Esophagus muscularis mucosa (tissue), 4 donors: ENCODE measurements around the gene PDIA6. TPM values are rescaled to one million over a fixed set of nuclear protein-coding genes. Genes with fewer than 3 reads are reported as not detected.
A peak's percentile ranks its signal among the peaks of the same experiment; 100 is the strongest.

ENCODE experiments used
- DNase-seq: peaks from one replicate; pipeline ENCODE4 v3.0.0-alpha.2; 2017; ENCODE audit errors: extremely low spot score
- H3K27ac ChIP-seq, 4 donors: fragments of 200-600 bp; sonication (generic); replicated peaks in 1 of 4; 1 replicate in 3 of 4; 2 replicates in 1 of 4; pipeline ENCODE4 v1.5.1; 2016 to 2019; ENCODE audit warnings: mild to moderate bottlenecking in 1 of 4
- H3K27me3 ChIP-seq, 4 donors: fragments of 200-600 bp; sonication (generic); one replicate each; pipeline versions ENCODE4 v1.5.1 to v1.6.0; 2016 to 2019
- H3K36me3 ChIP-seq, 4 donors: fragments of 200-600 bp; sonication (generic); one replicate each; pipeline ENCODE4 v1.5.1; 2016 to 2019
- H3K4me1 ChIP-seq, 4 donors: fragments of 200-600 bp; sonication (generic); one replicate each; pipeline ENCODE4 v1.5.1; 2016 to 2019
- H3K4me3 ChIP-seq, 4 donors: fragments of 200-600 bp; sonication (generic); 1 replicate in 2 of 4; 2 replicates in 2 of 4; pipeline ENCODE4 v1.5.1; 2016 to 2019; ENCODE audit warnings: mild to moderate bottlenecking in 4 of 4, moderate library complexity in 1 of 4
- H3K9me3 ChIP-seq, 4 donors: fragments of 200-600 bp; sonication (generic); 1 replicate in 3 of 4; 2 replicates in 1 of 4; pipeline ENCODE4 v1.5.1; 2016 to 2019
- EP300 ChIP-seq: sonication (generic); formaldehyde crosslinking; IDR thresholded peaks from one replicate; pipeline ENCODE4 v1.6.1; 2017; ENCODE audit warnings: antibody characterized with exemption
- POLR2A ChIP-seq: fragments of 450-650 bp; IDR thresholded peaks from one replicate; pipeline ENCODE4 v1.6.1; 2017; ENCODE audit warnings: antibody characterized with exemption, moderate library complexity, mild to moderate bottlenecking, low read depth
- POLR2AphosphoS5 ChIP-seq, 2 donors: sonication (generic); formaldehyde crosslinking; IDR thresholded peaks; one replicate each; pipeline ENCODE4 v1.6.1; 2017; ENCODE audit warnings: antibody characterized with exemption in 2 of 2
- whole genome bisulfite sequencing: methylation state at CpG from one replicate; pipeline ENCODE4 v1.1.5; 2018; 5-methylcytosine and 5-hydroxymethylcytosine counted together
- intact Hi-C: fragments of 100-400 bp; cut with DNase I; formaldehyde crosslinking; loops from one replicate; pipeline ENCODE4 v1.15.1; 2023
- total RNA-seq, 4 donors: library from RNA; depleted of rRNA; stranded (reverse); fragments of >200 nt; gene quantifications; one replicate each; pipeline versions ENCODE4 v1.1.0 to v1.2.1, GENCODE V29; 2016
- TF ChIP-seq, protein P1 (sequence below), 3 experiments: fragments of 200-600 bp in 2 of 3; fragments of 450-650 bp in 1 of 3; sonication (generic) in 2 of 3; IDR thresholded peaks; one replicate each; pipeline ENCODE4 v1.5.1; 2017 to 2019; ENCODE audit warnings: antibody characterized with exemption in 3 of 3, mild to moderate bottlenecking in 2 of 3, moderate library complexity in 1 of 3

Gene PDIA6
- total RNA-seq, 4 donors from 2014 or later: 64.8 to 99.7 (median 85.3) TPM

GRCh38 chr2:10762651-10763460 is 49.7 kb downstream of the PDIA6 start:
- TF ChIP-seq POLR2A: no peak
- TF ChIP-seq, protein P1, sequence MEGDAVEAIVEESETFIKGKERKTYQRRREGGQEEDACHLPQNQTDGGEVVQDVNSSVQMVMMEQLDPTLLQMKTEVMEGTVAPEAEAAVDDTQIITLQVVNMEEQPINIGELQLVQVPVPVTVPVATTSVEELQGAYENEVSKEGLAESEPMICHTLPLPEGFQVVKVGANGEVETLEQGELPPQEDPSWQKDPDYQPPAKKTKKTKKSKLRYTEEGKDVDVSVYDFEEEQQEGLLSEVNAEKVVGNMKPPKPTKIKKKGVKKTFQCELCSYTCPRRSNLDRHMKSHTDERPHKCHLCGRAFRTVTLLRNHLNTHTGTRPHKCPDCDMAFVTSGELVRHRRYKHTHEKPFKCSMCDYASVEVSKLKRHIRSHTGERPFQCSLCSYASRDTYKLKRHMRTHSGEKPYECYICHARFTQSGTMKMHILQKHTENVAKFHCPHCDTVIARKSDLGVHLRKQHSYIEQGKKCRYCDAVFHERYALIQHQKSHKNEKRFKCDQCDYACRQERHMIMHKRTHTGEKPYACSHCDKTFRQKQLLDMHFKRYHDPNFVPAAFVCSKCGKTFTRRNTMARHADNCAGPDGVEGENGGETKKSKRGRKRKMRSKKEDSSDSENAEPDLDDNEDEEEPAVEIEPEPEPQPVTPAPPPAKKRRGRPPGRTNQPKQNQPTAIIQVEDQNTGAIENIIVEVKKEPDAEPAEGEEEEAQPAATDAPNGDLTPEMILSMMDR (IDR thresholded peaks at IDR 0.05): no peak
- TF ChIP-seq EP300: no peak
- no peak for TF ChIP-seq POLR2AphosphoS5 (IDR thresholded peaks at IDR 0.05)
- H3K27ac ChIP-seq: no peak overlapping the region
- H3K9me3 ChIP-seq: no peaks in the 10 kb centered on the region
- 60% methylated on average over 20 of the region's 25 CpGs for WGBS
- no peaks in the 10 kb centered on the region for H3K36me3 ChIP-seq
- intact Hi-C loops: no loop called here
- H3K27me3 ChIP-seq: peaks cover 0 to 17% (median 0%) of the 10 kb centered on the region in 4 donors
- H3K4me1 ChIP-seq: no peaks in the 10 kb centered on the region
- H3K4me3 ChIP-seq: no peak overlapping the region
- no peak for DNase-seq

- Histone ChIP-seq H3K36me3 (no peaks in the 10 kb centered on the region), H3K27ac (no peak overlapping the region), H3K4me3 (no peak overlapping the region), H3K4me1 (no peaks in the 10 kb centered on the region), H3K27me3 (peaks cover 0 to 17% (median 0%) of the 10 kb centered on the region in 4 donors), H3K9me3 (no peaks in the 10 kb centered on the region)
- WGBS: 84% methylated on average over 8 of the region's 9 CpGs
- no peak for DNase-seq
- intact Hi-C loops: no loop called here
- TF ChIP-seq EP300 (no peak), POLR2A (no peak), POLR2AphosphoS5 (IDR thresholded peaks at IDR 0.05) (no peak)
- TF ChIP-seq, protein P1 (IDR thresholded peaks at IDR 0.05): no peak
Observed at GRCh38 chr2:10761591-10761990, 51.0 kb downstream of the PDIA6 start.

DNA sequence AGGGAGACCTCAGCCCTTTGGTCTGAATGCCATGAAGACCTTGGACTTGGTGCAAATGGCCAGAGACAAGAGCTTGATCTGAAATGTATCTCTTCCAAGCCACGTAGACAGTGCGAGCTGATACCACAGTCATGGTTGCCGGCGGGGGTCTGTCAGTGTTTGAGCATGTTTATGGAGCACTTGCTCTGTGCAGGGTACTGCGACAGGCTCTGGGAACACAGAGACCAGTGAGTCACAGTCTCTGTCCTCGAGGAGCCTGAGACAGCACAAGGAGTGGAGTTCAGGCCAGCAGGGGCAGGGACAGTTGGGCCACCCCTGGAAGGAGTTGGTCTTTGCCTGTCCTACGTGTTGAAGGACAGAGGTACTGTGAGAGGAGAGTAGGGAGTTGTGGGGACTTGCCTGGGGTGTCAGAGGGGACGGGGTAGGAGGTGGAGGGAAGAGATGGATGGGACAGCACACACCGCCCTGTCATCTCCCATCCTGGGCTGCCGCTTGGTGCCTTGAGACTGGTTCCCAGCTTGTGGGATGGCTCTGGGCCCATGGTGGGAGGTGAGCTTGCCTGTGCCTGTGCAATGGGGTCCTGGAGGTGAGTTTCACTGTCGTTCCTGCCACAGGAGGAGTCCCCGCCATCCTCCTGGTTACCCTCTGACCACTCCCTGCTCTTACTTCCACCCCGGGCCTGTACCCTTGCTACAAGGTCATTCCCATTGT is 51.6 kb downstream of the PDIA6 start:
- intact Hi-C loops: no loop called here
- no peaks in the 10 kb centered on the region for H3K36me3 ChIP-seq
- no peaks in the 10 kb centered on the region for H3K4me1 ChIP-seq
- no peak for DNase-seq
- H3K4me3 ChIP-seq: no peak overlapping the region
- H3K27me3 ChIP-seq: peaks cover 0 to 17% (median 0%) of the 10 kb centered on the region in 4 donors
- H3K9me3 ChIP-seq: no peaks in the 10 kb centered on the region
- TF ChIP-seq POLR2A (no peak), EP300 (no peak)
- TF ChIP-seq, protein P1 (IDR thresholded peaks at IDR 0.05): no peak
- 94% methylated on average over 12 of the region's 13 CpGs for WGBS
- H3K27ac ChIP-seq: no peak overlapping the region

DNA sequence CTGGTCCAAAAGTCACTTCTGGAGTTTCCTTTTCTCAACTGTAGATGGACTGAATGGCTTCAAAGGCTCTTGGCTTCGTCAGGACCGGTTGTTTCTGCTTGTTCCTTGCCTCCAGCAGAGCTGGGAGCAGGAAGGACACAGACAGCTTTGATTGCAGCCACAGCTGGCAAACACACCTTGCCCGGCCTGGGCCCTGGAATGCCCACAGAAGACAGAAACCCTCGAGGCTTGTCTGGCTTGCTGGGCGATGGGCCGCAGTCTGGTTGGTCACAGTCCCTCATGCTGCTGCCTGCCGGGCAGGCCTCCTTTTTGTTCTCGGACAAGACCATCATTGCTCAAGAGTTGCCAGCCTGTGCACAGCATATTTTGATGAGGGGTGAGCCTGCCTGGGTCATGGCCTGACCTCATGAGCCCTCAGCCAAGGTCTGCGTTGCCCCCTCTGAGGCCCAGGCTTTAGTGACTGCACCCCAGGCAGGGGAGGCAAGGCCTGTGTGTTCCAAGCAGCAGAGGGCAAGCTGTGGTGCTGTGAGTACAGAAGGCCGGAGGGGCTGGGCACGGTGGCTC is 53.4 kb downstream of the PDIA6 start:
- WGBS: 93% methylated on average over 6 of the region's 11 CpGs
- Histone ChIP-seq H3K36me3 (no peaks in the 10 kb centered on the region), H3K4me3 (no peak overlapping the region), H3K27ac (no peak overlapping the region), H3K4me1 (no peaks in the 10 kb centered on the region), H3K9me3 (no peaks in the 10 kb centered on the region), H3K27me3 (peaks cover 0 to 24% (median 0%) of the 10 kb centered on the region in 4 donors)
- intact Hi-C loops: no loop called here
- DNase-seq: peak; percentile 85
- TF ChIP-seq EP300: no peak
- TF ChIP-seq POLR2A: no peak
- TF ChIP-seq, protein P1 (IDR thresholded peaks at IDR 0.05): no peak
- TF ChIP-seq POLR2AphosphoS5 (IDR thresholded peaks at IDR 0.05): no peak
